ENCODE measurements around the gene ZFTA.

Gene ZFTA

DNA sequence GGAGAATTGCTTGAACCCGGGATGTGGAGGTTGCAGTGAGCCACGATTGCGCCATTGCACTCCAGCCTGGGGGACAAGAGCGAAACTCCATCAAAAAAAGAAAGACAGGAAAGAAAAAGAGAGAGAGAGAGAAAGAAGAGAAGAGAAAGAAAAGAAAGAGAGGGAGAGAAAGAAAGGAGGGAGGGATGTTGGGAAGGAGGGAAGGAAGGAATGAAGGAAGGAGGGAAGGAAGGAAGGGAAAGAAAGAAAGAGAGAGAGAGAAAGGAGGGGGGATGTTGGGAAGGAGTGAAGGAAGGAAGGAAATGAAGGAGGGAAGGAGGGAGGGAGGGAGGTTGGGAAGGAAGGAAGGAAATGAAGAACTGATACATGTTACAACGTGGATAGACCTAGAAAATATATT is 32.3 kb upstream of the ZFTA start:
- POLR2A ChIA-PET = no interaction called here
- no peak overlapping the region for H3K27ac ChIP-seq (ENCODE audit: insufficient read depth in 1 of 2, low read depth in 1 of 2, low read length in 2 of 2, poor library complexity in 1 of 2, severe bottlenecking in 2 of 2)

DNA sequence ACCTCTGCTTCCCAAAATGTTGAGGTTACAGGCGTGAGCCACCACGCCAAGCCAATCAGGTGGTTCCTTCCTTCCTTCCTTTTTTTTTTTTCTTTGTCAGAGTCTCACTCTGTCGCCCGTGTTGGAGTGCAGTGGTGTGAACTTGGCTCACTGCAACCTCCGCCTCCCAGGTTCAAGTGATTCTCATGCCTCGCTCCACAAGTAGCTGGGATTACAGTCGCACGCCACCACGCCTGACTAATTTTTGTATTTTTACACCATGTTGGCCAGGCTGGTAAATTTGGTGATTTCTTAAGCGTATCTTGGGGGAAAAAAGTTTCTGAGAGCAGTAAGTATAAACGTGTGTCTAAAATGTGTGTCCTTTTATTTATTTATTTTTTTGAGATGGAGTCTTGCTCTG is 26.5 kb upstream of the ZFTA start:
- ChIA-PET CTCF (no interaction called here), POLR2A (interaction anchor here (0.7 kb wide), 1 partner anchor 10 kb away, joined by 6 read pairs; no protein-coding TSS in a partner anchor)
- H3K36me3 ChIP-seq (ENCODE audit: control insufficient read depth in 4 of 4, insufficient read depth in 4 of 4, low read length in 3 of 4) = no peaks in the 10 kb centered on the region
- H3K9me3 ChIP-seq (ENCODE audit: control extremely low read depth in 1 of 5, control insufficient read depth in 4 of 5, insufficient read depth in 2 of 5, low read depth in 1 of 5, low read length in 4 of 5) = peaks cover 0 to 16% (median 8%) of the 10 kb centered on the region in 5 experiments
- WGBS (ENCODE audit: insufficient coverage) = 61% methylated on average over 10 of the region's 11 CpGs
- H3K4me1 ChIP-seq (ENCODE audit: control extremely low read depth in 1 of 4, control insufficient read depth in 4 of 4, insufficient read depth in 4 of 4, low read length in 3 of 4) = no peaks in the 10 kb centered on the region
- no peak for DNase-seq
- no peaks in the 10 kb centered on the region for H3K27me3 ChIP-seq (replicated peaks in 2 of 5; ENCODE audit: control insufficient read depth in 4 of 5, insufficient read depth in 5 of 5, low read length in 4 of 5)
- H3K27ac ChIP-seq (ENCODE audit: insufficient read depth in 1 of 2, low read depth in 1 of 2, low read length in 2 of 2, poor library complexity in 1 of 2, severe bottlenecking in 2 of 2) = no peak overlapping the region
- H3K4me3 ChIP-seq (ENCODE audit: control insufficient read depth in 1 of 7, extremely low read depth in 1 of 7, insufficient read depth in 4 of 7, low read depth in 2 of 7, low read length in 6 of 7) = no peak overlapping the region

More for the DNA sequence above, 32.3 kb upstream of the ZFTA start:
- Histone ChIP-seq H3K4me1 (ENCODE audit: control extremely low read depth in 1 of 4, control insufficient read depth in 4 of 4, insufficient read depth in 4 of 4, low read length in 3 of 4) (no peaks in the 10 kb centered on the region), H3K4me3 (ENCODE audit: control insufficient read depth in 1 of 7, extremely low read depth in 1 of 7, insufficient read depth in 4 of 7, low read depth in 2 of 7, low read length in 6 of 7) (no peak overlapping the region), H3K9me3 (ENCODE audit: control extremely low read depth in 1 of 5, control insufficient read depth in 4 of 5, insufficient read depth in 2 of 5, low read depth in 1 of 5, low read length in 4 of 5) (peaks cover 0 to 3% (median 0%) of the 10 kb centered on the region in 5 experiments), H3K27me3 (replicated peaks in 2 of 5; ENCODE audit: control insufficient read depth in 4 of 5, insufficient read depth in 5 of 5, low read length in 4 of 5) (no peaks in the 10 kb centered on the region), H3K36me3 (ENCODE audit: control insufficient read depth in 4 of 4, insufficient read depth in 4 of 4, low read length in 3 of 4) (no peaks in the 10 kb centered on the region)
- 94% methylated on average over 3 of the region's 5 CpGs for WGBS (ENCODE audit: insufficient coverage)
- DNase-seq = no peak
- CTCF ChIA-PET = interaction anchor here (1.6 kb wide), 1 partner anchor 12 kb away, joined by 3 read pairs; no protein-coding TSS in a partner anchor

DNA sequence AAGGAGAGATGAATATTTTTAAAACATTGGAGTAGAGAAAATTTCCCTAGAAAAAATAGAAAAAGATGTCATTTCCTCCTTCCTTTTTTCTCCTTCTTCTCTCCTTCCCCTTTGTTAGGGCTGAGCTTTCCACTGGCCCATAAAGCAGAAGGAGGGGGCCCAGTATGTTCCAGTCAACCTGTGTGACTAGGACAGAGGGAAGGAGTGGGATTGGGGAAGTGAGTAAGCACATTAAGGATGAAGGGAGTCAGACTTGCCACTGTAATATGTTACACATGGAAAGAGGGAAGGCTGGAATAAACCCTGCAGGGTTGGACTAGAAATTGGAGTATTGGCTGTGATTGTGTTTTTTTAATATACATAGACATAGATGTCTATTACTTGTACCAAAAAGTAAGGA is 24.6 kb upstream of the ZFTA start:
- ChIA-PET POLR2A (no interaction called here), CTCF (no interaction called here)
- Histone ChIP-seq H3K9me3 (ENCODE audit: control extremely low read depth in 1 of 5, control insufficient read depth in 4 of 5, insufficient read depth in 2 of 5, low read depth in 1 of 5, low read length in 4 of 5) (peaks cover 0 to 16% (median 8%) of the 10 kb centered on the region in 5 experiments), H3K36me3 (ENCODE audit: control insufficient read depth in 4 of 4, insufficient read depth in 4 of 4, low read length in 3 of 4) (no peaks in the 10 kb centered on the region), H3K4me1 (ENCODE audit: control extremely low read depth in 1 of 4, control insufficient read depth in 4 of 4, insufficient read depth in 4 of 4, low read length in 3 of 4) (no peaks in the 10 kb centered on the region), H3K27ac (ENCODE audit: insufficient read depth in 1 of 2, low read depth in 1 of 2, low read length in 2 of 2, poor library complexity in 1 of 2, severe bottlenecking in 2 of 2) (no peak overlapping the region), H3K27me3 (replicated peaks in 2 of 5; ENCODE audit: control insufficient read depth in 4 of 5, insufficient read depth in 5 of 5, low read length in 4 of 5) (no peaks in the 10 kb centered on the region), H3K4me3 (ENCODE audit: control insufficient read depth in 1 of 7, extremely low read depth in 1 of 7, insufficient read depth in 4 of 7, low read depth in 2 of 7, low read length in 6 of 7) (no peak overlapping the region)
- no peak for DNase-seq

DNA sequence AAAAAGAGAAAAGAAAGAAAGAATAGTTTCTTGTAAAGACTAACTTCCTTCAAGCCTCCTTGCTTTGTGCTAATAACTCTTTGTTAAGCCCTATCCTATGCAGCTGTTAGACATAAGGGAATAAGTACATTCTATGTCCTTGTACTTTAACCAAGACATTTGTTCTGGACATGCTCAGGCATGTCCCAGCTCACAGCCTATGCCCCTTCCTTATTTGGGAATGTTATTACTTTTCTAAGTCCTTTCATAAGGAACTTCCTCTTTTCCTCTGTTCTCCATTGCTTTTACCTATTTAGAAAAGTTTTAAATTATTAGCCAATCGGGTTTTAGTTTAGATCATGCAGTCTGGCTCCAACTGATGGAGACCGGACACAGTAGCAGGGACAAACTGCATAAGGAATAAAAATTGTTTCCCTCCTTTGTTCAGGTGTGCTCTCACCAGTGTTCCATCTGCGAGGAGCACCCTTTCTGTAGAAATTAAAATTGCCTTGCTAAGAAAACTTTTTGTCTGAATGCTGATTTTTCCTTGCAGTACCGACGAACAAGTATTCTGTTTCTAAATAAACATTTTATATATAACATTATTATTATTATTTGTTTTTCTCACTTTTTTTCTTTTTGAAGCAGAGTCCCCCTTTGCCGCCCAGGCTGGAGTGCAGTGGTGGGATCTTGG is 23.1 kb upstream of the ZFTA start:
- CTCF ChIA-PET = no interaction called here
- Histone ChIP-seq H3K36me3 (ENCODE audit: control insufficient read depth in 4 of 4, insufficient read depth in 4 of 4, low read length in 3 of 4) (no peaks in the 10 kb centered on the region), H3K4me3 (ENCODE audit: control insufficient read depth in 1 of 7, extremely low read depth in 1 of 7, insufficient read depth in 4 of 7, low read depth in 2 of 7, low read length in 6 of 7) (no peak overlapping the region), H3K27ac (ENCODE audit: insufficient read depth in 1 of 2, low read depth in 1 of 2, low read length in 2 of 2, poor library complexity in 1 of 2, severe bottlenecking in 2 of 2) (no peak overlapping the region), H3K4me1 (ENCODE audit: control extremely low read depth in 1 of 4, control insufficient read depth in 4 of 4, insufficient read depth in 4 of 4, low read length in 3 of 4) (no peaks in the 10 kb centered on the region), H3K9me3 (ENCODE audit: control extremely low read depth in 1 of 5, control insufficient read depth in 4 of 5, insufficient read depth in 2 of 5, low read depth in 1 of 5, low read length in 4 of 5) (peaks cover 0 to 16% (median 8%) of the 10 kb centered on the region in 5 experiments), H3K27me3 (replicated peaks in 2 of 5; ENCODE audit: control insufficient read depth in 4 of 5, insufficient read depth in 5 of 5, low read length in 4 of 5) (no peaks in the 10 kb centered on the region)
- POLR2A ChIA-PET = no interaction called here
- DNase-seq = peak in 1 of 3 donors; percentile 15
- 100% methylated on average over 2 of the region's 6 CpGs for WGBS (ENCODE audit: insufficient coverage)

DNA sequence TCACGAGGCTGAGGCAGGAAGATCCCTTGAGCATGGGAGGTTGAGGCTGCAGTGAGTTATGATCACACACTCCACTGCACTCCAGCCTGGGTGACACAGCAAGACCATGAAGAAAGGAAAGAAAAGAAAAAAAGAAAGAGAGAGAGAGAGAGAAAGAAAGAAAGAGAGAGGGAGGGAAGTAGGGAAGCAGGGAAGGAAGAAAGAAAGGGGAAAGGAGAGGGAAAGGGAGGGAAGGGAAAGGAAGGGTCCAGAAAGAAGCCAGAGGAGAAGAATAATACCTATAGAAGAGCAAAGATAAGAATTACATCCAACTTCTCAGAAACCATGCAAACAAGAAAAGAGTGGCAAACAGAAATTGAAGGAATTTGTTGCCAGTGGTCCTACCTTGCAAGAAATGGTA is 17.2 kb upstream of the ZFTA start:
- no peaks in the 10 kb centered on the region for H3K4me1 ChIP-seq (ENCODE audit: control extremely low read depth in 1 of 4, control insufficient read depth in 4 of 4, insufficient read depth in 4 of 4, low read length in 3 of 4)
- CTCF ChIA-PET = no interaction called here
- no peak for DNase-seq
- WGBS (ENCODE audit: insufficient coverage) = 83% methylated on average over 1 of the region's 1 CpG
- no peaks in the 10 kb centered on the region for H3K9me3 ChIP-seq (ENCODE audit: control extremely low read depth in 1 of 5, control insufficient read depth in 4 of 5, insufficient read depth in 2 of 5, low read depth in 1 of 5, low read length in 4 of 5)
- no peaks in the 10 kb centered on the region for H3K27me3 ChIP-seq (replicated peaks in 2 of 5; ENCODE audit: control insufficient read depth in 4 of 5, insufficient read depth in 5 of 5, low read length in 4 of 5)
- H3K4me3 ChIP-seq (ENCODE audit: control insufficient read depth in 1 of 7, extremely low read depth in 1 of 7, insufficient read depth in 4 of 7, low read depth in 2 of 7, low read length in 6 of 7) = no peak overlapping the region
- no peak overlapping the region for H3K27ac ChIP-seq (ENCODE audit: insufficient read depth in 1 of 2, low read depth in 1 of 2, low read length in 2 of 2, poor library complexity in 1 of 2, severe bottlenecking in 2 of 2)
- H3K36me3 ChIP-seq (ENCODE audit: control insufficient read depth in 4 of 4, insufficient read depth in 4 of 4, low read length in 3 of 4) = no peaks in the 10 kb centered on the region
- POLR2A ChIA-PET = no interaction called here

DNA sequence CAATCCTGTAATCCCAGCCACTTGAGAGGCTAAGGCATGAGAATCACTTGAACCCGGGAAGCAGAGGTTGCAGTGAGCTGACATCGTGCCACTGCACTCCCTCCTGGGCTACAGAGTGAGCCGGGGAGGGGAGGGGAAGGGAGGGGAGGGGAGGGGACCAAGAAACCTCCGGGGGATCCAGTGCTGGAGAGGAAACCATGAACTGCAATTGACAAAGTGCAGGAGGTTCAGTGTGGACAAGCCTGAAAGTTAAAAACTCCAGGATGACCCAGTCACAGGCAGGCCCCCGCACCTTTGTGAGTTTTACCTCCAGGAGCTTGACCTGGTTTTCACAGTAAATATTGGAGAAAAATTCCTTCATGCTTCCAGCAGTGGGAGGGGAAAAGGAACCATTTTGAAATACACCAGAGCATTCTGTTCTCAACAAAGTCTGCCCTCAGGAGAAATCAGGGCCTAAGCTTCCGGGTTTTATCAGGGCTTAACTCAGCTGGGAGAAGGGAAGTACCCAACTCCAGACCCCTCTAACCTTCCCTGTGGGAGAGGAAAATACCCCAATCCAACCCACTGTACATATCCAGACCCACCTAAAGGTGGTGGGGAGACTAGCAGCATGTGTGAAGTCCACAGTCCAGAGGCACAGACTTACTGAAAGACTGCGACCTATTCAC is 15.5 kb upstream of the ZFTA start:
- Histone ChIP-seq H3K36me3 (ENCODE audit: control insufficient read depth in 4 of 4, insufficient read depth in 4 of 4, low read length in 3 of 4) (no peaks in the 10 kb centered on the region), H3K27me3 (replicated peaks in 2 of 5; ENCODE audit: control insufficient read depth in 4 of 5, insufficient read depth in 5 of 5, low read length in 4 of 5) (no peaks in the 10 kb centered on the region), H3K27ac (ENCODE audit: insufficient read depth in 1 of 2, low read depth in 1 of 2, low read length in 2 of 2, poor library complexity in 1 of 2, severe bottlenecking in 2 of 2) (no peak overlapping the region), H3K4me3 (ENCODE audit: control insufficient read depth in 1 of 7, extremely low read depth in 1 of 7, insufficient read depth in 4 of 7, low read depth in 2 of 7, low read length in 6 of 7) (no peak overlapping the region), H3K9me3 (ENCODE audit: control extremely low read depth in 1 of 5, control insufficient read depth in 4 of 5, insufficient read depth in 2 of 5, low read depth in 1 of 5, low read length in 4 of 5) (no peaks in the 10 kb centered on the region), H3K4me1 (ENCODE audit: control extremely low read depth in 1 of 4, control insufficient read depth in 4 of 4, insufficient read depth in 4 of 4, low read length in 3 of 4) (no peaks in the 10 kb centered on the region)
- ChIA-PET POLR2A (no interaction called here), CTCF (interaction anchor here (0.7 to 2.0 kb wide), 4 partner anchors 10 to 52 kb away, joined by 3 to 5 read pairs (median 4); no protein-coding TSS in a partner anchor)
- no peak for DNase-seq
- 57% methylated on average over 3 of the region's 7 CpGs for WGBS (ENCODE audit: insufficient coverage)

DNA sequence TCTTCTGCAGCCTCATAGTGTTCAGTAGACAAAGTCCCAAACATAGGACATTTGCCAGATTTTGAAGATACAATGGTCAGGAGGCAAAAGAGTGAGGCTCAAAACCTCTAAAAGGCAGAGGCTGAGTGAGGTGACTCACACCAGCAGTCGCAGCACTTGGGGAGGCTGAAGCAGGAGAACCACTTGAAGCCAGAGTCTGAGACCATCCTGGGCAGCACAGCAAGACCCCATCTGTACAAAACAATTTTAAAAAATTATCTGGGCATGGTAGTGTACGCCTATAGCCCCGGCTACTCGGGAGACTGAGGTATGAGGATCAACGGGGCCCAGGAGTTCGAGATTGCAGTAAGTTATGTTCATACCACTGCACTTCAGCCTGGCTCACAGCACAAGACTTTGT is 14.2 kb upstream of the ZFTA start:
- ChIA-PET POLR2A (no interaction called here), CTCF (interaction anchor here (1.9 to 2.0 kb wide), 2 partner anchors 9 to 15 kb away, joined by 4 to 5 read pairs; no protein-coding TSS in a partner anchor)
- no peak for DNase-seq
- no peaks in the 10 kb centered on the region for H3K27me3 ChIP-seq (replicated peaks in 2 of 5; ENCODE audit: control insufficient read depth in 4 of 5, insufficient read depth in 5 of 5, low read length in 4 of 5)
- whole genome bisulfite sequencing (ENCODE audit: insufficient coverage) = 100% methylated on average over 4 of the region's 6 CpGs
- no peaks in the 10 kb centered on the region for H3K36me3 ChIP-seq (ENCODE audit: control insufficient read depth in 4 of 4, insufficient read depth in 4 of 4, low read length in 3 of 4)
- H3K4me3 ChIP-seq (ENCODE audit: control insufficient read depth in 1 of 7, extremely low read depth in 1 of 7, insufficient read depth in 4 of 7, low read depth in 2 of 7, low read length in 6 of 7) = no peak overlapping the region
- no peaks in the 10 kb centered on the region for H3K4me1 ChIP-seq (ENCODE audit: control extremely low read depth in 1 of 4, control insufficient read depth in 4 of 4, insufficient read depth in 4 of 4, low read length in 3 of 4)
- no peaks in the 10 kb centered on the region for H3K9me3 ChIP-seq (ENCODE audit: control extremely low read depth in 1 of 5, control insufficient read depth in 4 of 5, insufficient read depth in 2 of 5, low read depth in 1 of 5, low read length in 4 of 5)
- H3K27ac ChIP-seq (ENCODE audit: insufficient read depth in 1 of 2, low read depth in 1 of 2, low read length in 2 of 2, poor library complexity in 1 of 2, severe bottlenecking in 2 of 2) = no peak overlapping the region
